Parathyroid adenoma (tissue), 2 donors: Measurements from ENCODE around the gene LRRC55.

ENCODE experiments used
- H2AFZ ChIP-seq: fragments of 300-600 bp; sonication (generic); one replicate; pipeline ENCODE4 v1.7.0; 2017; ENCODE audit warnings: antibody characterized with exemption, mild to moderate bottlenecking
- H3K27ac ChIP-seq: fragments of 300-600 bp; sonication (generic); one replicate; pipeline ENCODE4 v1.7.0; 2017
- H3K27me3 ChIP-seq: fragments of 300-600 bp; sonication (generic); one replicate; pipeline ENCODE4 v1.7.0; 2017; ENCODE audit warnings: low read length; ENCODE audit not compliant: control insufficient read depth, insufficient read depth
- H3K36me3 ChIP-seq: fragments of 300-600 bp; sonication (generic); one replicate; pipeline ENCODE4 v1.7.0; 2017; ENCODE audit warnings: low read length; ENCODE audit not compliant: control insufficient read depth, insufficient read depth
- H3K4me1 ChIP-seq: fragments of 300-600 bp; sonication (generic); one replicate; pipeline ENCODE4 v1.7.0; 2017; ENCODE audit warnings: control low read depth
- H3K4me2 ChIP-seq: fragments of 300-600 bp; sonication (generic); one replicate; pipeline ENCODE4 v1.7.0; 2017; ENCODE audit warnings: low read length
- H3K4me3 ChIP-seq: fragments of 300-600 bp; sonication (generic); one replicate; pipeline ENCODE4 v1.7.0; 2017; ENCODE audit warnings: low read depth, low read length
- H3K79me2 ChIP-seq: fragments of 300-600 bp; sonication (generic); one replicate; pipeline ENCODE4 v1.7.0; 2017; ENCODE audit warnings: control low read depth
- H3K9ac ChIP-seq: fragments of 300-600 bp; sonication (generic); one replicate; pipeline ENCODE4 v1.7.0; 2017; ENCODE audit warnings: mild to moderate bottlenecking
- H3K9me3 ChIP-seq: fragments of 300-600 bp; sonication (generic); one replicate; pipeline ENCODE4 v1.7.0; 2017; ENCODE audit warnings: low read length; ENCODE audit not compliant: control insufficient read depth
- TF ChIP-seq, protein P1 (sequence below): fragments of 300-600 bp; sonication (generic); IDR thresholded peaks from one replicate; pipeline ENCODE4 v1.7.0; 2017; ENCODE audit warnings: antibody characterized with exemption, mild to moderate bottlenecking
- donor health status: primary hyperparathyroidism.

LRRC55 gene

DNA sequence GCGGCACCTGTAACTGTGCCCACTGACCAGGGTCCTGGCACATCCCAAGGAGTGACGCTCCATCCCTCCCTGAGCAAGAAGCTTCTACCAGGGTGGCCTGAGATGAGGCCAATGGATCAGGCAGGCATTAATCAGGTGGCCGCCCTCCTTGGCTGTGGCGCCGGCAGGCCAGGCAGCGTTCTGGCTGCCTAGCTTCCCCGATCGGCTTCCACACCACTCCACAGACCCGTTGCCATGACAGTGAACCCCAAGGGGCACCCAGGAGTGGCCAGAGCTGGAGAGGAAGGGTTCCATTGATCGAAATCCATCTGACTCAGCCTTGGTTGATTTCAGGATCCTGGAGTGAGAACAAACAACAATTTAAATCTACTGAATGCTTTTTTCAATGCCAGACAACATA lies 20.5 kb downstream of the LRRC55 start:
- no peaks in the 10 kb centered on the region for H3K79me2 ChIP-seq
- H3K36me3 ChIP-seq: no peaks in the 10 kb centered on the region
- no peak overlapping the region for H2AFZ ChIP-seq
- H3K4me2 ChIP-seq: no peak overlapping the region
- TF ChIP-seq, protein P1, sequence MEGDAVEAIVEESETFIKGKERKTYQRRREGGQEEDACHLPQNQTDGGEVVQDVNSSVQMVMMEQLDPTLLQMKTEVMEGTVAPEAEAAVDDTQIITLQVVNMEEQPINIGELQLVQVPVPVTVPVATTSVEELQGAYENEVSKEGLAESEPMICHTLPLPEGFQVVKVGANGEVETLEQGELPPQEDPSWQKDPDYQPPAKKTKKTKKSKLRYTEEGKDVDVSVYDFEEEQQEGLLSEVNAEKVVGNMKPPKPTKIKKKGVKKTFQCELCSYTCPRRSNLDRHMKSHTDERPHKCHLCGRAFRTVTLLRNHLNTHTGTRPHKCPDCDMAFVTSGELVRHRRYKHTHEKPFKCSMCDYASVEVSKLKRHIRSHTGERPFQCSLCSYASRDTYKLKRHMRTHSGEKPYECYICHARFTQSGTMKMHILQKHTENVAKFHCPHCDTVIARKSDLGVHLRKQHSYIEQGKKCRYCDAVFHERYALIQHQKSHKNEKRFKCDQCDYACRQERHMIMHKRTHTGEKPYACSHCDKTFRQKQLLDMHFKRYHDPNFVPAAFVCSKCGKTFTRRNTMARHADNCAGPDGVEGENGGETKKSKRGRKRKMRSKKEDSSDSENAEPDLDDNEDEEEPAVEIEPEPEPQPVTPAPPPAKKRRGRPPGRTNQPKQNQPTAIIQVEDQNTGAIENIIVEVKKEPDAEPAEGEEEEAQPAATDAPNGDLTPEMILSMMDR: no peak
- no peaks in the 10 kb centered on the region for H3K27me3 ChIP-seq
- no peak overlapping the region for H3K9ac ChIP-seq
- no peak overlapping the region for H3K27ac ChIP-seq
- no peaks in the 10 kb centered on the region for H3K9me3 ChIP-seq
- H3K4me3 ChIP-seq: no peak overlapping the region
- peaks cover 7% of the 10 kb centered on the region for H3K4me1 ChIP-seq

DNA sequence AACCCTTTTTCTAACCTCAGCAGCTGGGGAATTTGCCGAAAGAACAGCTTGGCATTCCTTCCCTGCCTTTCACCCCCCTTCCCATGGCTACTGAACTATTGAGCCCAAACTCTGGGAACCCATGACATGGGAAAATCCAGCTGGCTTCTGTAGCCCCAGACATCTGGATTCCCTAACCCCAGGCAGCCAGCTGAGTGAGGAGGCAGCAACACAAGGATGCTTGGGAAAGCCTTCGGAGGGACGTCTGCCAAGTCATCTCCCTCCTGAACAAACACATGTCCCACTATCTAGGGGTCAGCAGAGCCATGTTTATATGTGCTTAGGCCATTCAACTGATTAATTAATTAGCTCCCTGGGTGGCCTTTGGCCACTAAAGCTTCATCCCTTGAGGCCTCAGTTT lies 21.6 kb downstream of the LRRC55 start:
- H3K4me1 ChIP-seq: peaks cover 7% of the 10 kb centered on the region
- no peaks in the 10 kb centered on the region for H3K79me2 ChIP-seq
- no peaks in the 10 kb centered on the region for H3K36me3 ChIP-seq
- no peaks in the 10 kb centered on the region for H3K9me3 ChIP-seq
- no peak overlapping the region for H3K4me2 ChIP-seq
- no peak overlapping the region for H3K27ac ChIP-seq
- TF ChIP-seq, protein P1: no peak
- H3K27me3 ChIP-seq: no peaks in the 10 kb centered on the region
- H2AFZ ChIP-seq: no peak overlapping the region
- H3K9ac ChIP-seq: no peak overlapping the region
- no peak overlapping the region for H3K4me3 ChIP-seq

- Histone ChIP-seq H3K79me2 (no peaks in the 10 kb centered on the region), H3K9me3 (no peaks in the 10 kb centered on the region), H2AFZ (no peak overlapping the region), H3K27me3 (no peaks in the 10 kb centered on the region), H3K27ac (no peak overlapping the region), H3K4me1 (peaks cover 7% of the 10 kb centered on the region), H3K9ac (no peak overlapping the region), H3K36me3 (no peaks in the 10 kb centered on the region), H3K4me2 (no peak overlapping the region), H3K4me3 (no peak overlapping the region)
- TF ChIP-seq, protein P1: no peak
Measured at GRCh38 chr11:57203882-57204480, 22.2 kb downstream of the LRRC55 start.

DNA sequence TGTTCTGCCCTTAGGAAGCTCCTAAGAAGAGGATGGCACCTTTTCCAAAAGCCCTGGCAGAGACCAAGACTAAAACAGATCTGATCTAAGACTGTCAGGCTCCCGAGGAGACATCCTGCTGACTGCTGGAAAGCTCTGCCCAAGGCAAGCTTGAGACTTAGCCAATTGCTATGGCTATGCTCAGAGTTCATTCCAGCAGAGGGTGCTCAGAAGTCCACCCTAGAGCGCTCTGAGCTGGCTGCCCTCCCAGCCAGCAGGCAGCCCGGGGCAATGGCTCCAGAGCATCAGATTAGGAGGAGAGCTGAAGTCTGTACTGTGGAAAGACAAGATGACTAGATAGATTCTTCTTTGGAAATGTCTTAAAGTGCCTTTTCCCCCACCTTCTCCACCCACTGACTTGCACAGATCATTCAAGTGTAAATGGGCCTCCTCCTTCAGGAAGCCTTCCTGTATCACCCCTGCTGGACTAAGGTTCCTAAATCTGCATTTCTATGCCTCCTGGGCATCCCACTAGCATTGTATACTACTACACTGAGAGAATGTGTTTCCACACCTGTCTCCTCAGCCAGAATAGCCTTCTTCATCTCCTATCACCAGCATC lies 23.4 kb downstream of the LRRC55 start:
- peak overlapping the region; percentile 33 for H2AFZ ChIP-seq
- H3K9me3 ChIP-seq: no peaks in the 10 kb centered on the region
- H3K4me3 ChIP-seq: no peak overlapping the region
- peaks cover 7% of the 10 kb centered on the region for H3K4me1 ChIP-seq
- no peak overlapping the region for H3K9ac ChIP-seq
- TF ChIP-seq, protein P1: peak; percentile 27
- H3K27me3 ChIP-seq: no peaks in the 10 kb centered on the region
- no peak overlapping the region for H3K4me2 ChIP-seq
- peak overlapping the region; percentile 49 for H3K27ac ChIP-seq
- H3K36me3 ChIP-seq: no peaks in the 10 kb centered on the region
- no peaks in the 10 kb centered on the region for H3K79me2 ChIP-seq

GRCh38 chr11:57207168-57207567 lies 25.4 kb downstream of the LRRC55 start:
- no peak overlapping the region for H3K9ac ChIP-seq
- no peaks in the 10 kb centered on the region for H3K27me3 ChIP-seq
- no peak overlapping the region for H2AFZ ChIP-seq
- no peaks in the 10 kb centered on the region for H3K9me3 ChIP-seq
- no peak overlapping the region for H3K4me3 ChIP-seq
- TF ChIP-seq, protein P1: no peak
- no peaks in the 10 kb centered on the region for H3K36me3 ChIP-seq
- H3K4me2 ChIP-seq: no peak overlapping the region
- H3K79me2 ChIP-seq: no peaks in the 10 kb centered on the region
- peaks cover 7% of the 10 kb centered on the region for H3K4me1 ChIP-seq
- no peak overlapping the region for H3K27ac ChIP-seq
